Left ventricle myocardium inferior (tissue), 1 donor: ENCODE measurements around the gene HIRIP3. TPM values are rescaled to one million over a fixed set of nuclear protein-coding genes. Genes with fewer than 3 reads are reported as not detected.

Experiments
- DNase-seq: peaks from one replicate; pipeline ENCODE4 v3.0.0-alpha.2; 2020
- H3K27ac ChIP-seq: fragments of 200-600 bp; replicated peaks from 2 replicates; pipeline ENCODE4 v1.8.0; 2021
- H3K27me3 ChIP-seq: fragments of 200-600 bp; 2 replicates; pipeline ENCODE4 v1.8.0; 2021; ENCODE audit warnings: low read depth
- H3K36me3 ChIP-seq: fragments of 200-600 bp; 2 replicates; pipeline ENCODE4 v1.8.0; 2021
- H3K4me1 ChIP-seq: fragments of 200-600 bp; 2 replicates; pipeline ENCODE4 v1.8.0; 2021
- H3K4me3 ChIP-seq: fragments of 200-600 bp; 2 replicates; pipeline ENCODE4 v1.8.0; 2021; ENCODE audit warnings: mild to moderate bottlenecking, moderate library complexity
- H3K9me3 ChIP-seq: fragments of 200-600 bp; replicated peaks from 2 replicates; pipeline ENCODE4 v1.8.0; 2021
- intact Hi-C: fragments of 100-400 bp; cut with micrococcal nuclease; formaldehyde crosslinking; loops from one replicate; pipeline ENCODE4 v1.11.0; 2022
- total RNA-seq: library from RNA; stranded (reverse); fragmentation: NEBNext Ultra II Directional; extraction: Animal tissue kit (Norgen Biotek cat#: 25700); gene quantifications from one replicate; pipeline ENCODE4 v1.2.1, GENCODE V29; 2021
- TF ChIP-seq, protein P1 (sequence below): fragments of 200-600 bp; IDR thresholded peaks from 2 replicates; pipeline ENCODE4 v1.8.0; 2021; ENCODE audit warnings: antibody characterized with exemption, mild to moderate bottlenecking, borderline replicate concordance
- donor health status: DM: no; HTN: yes; CAD: no; lungs with severe emphysema.

Gene HIRIP3
- total RNA-seq, 1 donor from 2014 or later: 18.8 TPM

GRCh38 chr16:29996766-29997250 is 1.4 kb upstream of the HIRIP3 start:
- Histone ChIP-seq H3K9me3 (no peaks in the 10 kb centered on the region), H3K4me1 (peaks cover 52% of the 10 kb centered on the region), H3K4me3 (peak overlapping the region; percentile 98), H3K36me3 (peaks cover 51% of the 10 kb centered on the region), H3K27ac (peak overlapping the region; percentile 99), H3K27me3 (no peaks in the 10 kb centered on the region)
- DNase-seq: no peak
- TF ChIP-seq, protein P1, sequence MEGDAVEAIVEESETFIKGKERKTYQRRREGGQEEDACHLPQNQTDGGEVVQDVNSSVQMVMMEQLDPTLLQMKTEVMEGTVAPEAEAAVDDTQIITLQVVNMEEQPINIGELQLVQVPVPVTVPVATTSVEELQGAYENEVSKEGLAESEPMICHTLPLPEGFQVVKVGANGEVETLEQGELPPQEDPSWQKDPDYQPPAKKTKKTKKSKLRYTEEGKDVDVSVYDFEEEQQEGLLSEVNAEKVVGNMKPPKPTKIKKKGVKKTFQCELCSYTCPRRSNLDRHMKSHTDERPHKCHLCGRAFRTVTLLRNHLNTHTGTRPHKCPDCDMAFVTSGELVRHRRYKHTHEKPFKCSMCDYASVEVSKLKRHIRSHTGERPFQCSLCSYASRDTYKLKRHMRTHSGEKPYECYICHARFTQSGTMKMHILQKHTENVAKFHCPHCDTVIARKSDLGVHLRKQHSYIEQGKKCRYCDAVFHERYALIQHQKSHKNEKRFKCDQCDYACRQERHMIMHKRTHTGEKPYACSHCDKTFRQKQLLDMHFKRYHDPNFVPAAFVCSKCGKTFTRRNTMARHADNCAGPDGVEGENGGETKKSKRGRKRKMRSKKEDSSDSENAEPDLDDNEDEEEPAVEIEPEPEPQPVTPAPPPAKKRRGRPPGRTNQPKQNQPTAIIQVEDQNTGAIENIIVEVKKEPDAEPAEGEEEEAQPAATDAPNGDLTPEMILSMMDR: no peak
- intact Hi-C loops: no loop called here

GRCh38 chr16:29995911-29996765 is 721 bp upstream of the HIRIP3 start, which contains the start of gene INO80E:
INO80E (plus strand) TSS chr16:29996241; CDS start chr16:29996311, 70 bp downstream.
- intact Hi-C loops: no loop called here
- Histone ChIP-seq H3K27me3 (no peaks in the 10 kb centered on the region), H3K9me3 (no peaks in the 10 kb centered on the region), H3K27ac (peak within 1 kb of the TSS; percentile 99), H3K36me3 (peaks cover 52% of the 10 kb centered on the region), H3K4me1 (peaks cover 53% of the 10 kb centered on the region), H3K4me3 (peak within 1 kb of the TSS; percentile 98)
- TF ChIP-seq, protein P1: no peak
- peak; percentile 99 for DNase-seq

- intact Hi-C loops: no loop called here
- peak overlapping the region; percentile 99 for H3K27ac ChIP-seq
- peak overlapping the region; percentile 98 for H3K4me3 ChIP-seq
- H3K4me1 ChIP-seq: peaks cover 53% of the 10 kb centered on the region
- H3K36me3 ChIP-seq: peaks cover 55% of the 10 kb centered on the region
- TF ChIP-seq, protein P1: no peak
- no peaks in the 10 kb centered on the region for H3K9me3 ChIP-seq
- no peaks in the 10 kb centered on the region for H3K27me3 ChIP-seq
- DNase-seq: no peak
These were observed 655 bp downstream of the HIRIP3 start for GRCh38 chr16:29994600-29995323.

DNA sequence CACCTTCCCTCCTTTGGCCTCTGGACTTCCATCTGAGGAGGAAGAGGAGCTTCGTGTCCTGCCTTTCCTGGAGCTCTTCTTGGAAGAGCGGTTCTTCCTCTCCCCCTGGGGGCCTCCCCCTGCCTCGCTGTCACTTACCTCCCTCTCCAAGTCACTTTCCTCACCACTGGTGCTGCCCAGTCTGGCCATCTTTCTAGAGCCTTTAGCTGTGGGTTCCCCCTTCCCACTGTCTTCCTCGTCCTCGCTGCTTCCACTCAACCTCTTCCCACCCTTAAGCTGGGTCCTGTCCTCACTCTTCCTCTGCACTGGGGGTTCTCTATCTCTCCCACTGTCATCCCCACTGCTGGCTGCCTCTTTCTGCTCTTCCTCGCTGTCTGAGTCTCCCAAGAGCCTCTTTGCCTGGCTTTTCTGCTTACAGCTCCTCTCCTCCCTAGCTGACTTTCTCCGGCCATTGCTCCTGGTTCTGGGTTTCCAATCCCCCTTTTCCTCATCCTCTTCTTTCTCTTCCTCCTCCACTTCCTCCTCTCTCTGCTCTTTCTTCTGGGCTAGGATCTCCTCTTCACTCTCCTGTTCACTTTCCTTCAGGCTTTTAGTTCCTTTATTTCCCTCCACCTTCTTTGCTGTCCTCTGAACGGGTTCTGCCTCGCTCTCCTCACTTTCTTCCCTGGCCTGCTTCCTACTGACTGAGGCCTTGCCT is 1.4 kb downstream of the HIRIP3 start:
- H3K27me3 ChIP-seq: no peaks in the 10 kb centered on the region
- peak overlapping the region; percentile 98 for H3K4me3 ChIP-seq
- no peak for DNase-seq
- no peaks in the 10 kb centered on the region for H3K9me3 ChIP-seq
- peaks cover 62% of the 10 kb centered on the region for H3K36me3 ChIP-seq
- no peak overlapping the region for H3K27ac ChIP-seq
- TF ChIP-seq, protein P1: no peak
- intact Hi-C loops: no loop called here
- H3K4me1 ChIP-seq: peaks cover 53% of the 10 kb centered on the region

DNA sequence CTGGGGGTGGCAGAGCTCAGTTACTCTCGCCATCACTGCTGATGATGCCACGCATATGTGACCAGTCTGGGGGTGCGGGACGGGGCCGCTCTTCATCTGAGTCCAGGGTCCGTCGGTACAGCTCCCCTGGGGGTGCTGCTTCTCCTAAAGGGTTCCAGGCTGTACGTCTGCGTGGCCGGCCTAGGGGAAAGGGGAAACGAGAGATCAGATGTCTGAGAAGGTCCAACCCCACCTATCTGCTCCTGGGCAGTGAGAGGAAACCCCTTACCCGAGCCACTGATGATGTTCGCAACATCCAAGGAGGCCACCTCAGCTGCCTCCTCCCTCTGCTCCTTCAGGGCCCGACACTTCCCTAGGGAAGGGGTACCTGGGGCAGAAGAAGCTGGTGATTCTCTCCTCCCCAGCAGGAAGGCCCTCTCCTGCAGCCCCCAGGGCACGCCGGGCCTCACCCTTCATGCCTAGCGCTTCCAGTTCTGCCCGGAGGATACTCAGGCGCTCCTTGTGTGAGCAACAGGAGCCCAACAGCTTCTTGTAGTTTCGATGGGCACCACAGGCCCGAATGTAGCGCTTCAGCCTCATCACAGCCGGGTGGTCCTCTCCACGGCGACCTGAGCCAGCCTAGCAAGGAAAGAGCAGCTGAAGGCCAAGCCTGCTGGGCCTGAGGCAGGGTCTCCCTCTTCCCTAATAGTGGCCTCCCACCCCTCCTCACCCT is 2.1 kb downstream of the HIRIP3 start:
- H3K4me1 ChIP-seq: peaks cover 53% of the 10 kb centered on the region
- TF ChIP-seq, protein P1: no peak
- H3K27ac ChIP-seq: no peak overlapping the region
- intact Hi-C loops: no loop called here
- H3K27me3 ChIP-seq: no peaks in the 10 kb centered on the region
- peaks cover 67% of the 10 kb centered on the region for H3K36me3 ChIP-seq
- no peaks in the 10 kb centered on the region for H3K9me3 ChIP-seq
- no peak for DNase-seq
- H3K4me3 ChIP-seq: no peak overlapping the region
